D721Med (cell line): ENCODE data around the gene OVCA2.

Experiments
- DNase-seq: peaks from one replicate; pipeline ENCODE4 v3.0.0; 2011; ENCODE audit warnings: low spot score; ENCODE audit not compliant: insufficient read length
- FAIRE-seq: peaks from 2 replicates; lab custom pipeline; 2011; peaks lifted over from hg19 to GRCh38; lab: Jason Lieb, UNC
- TF ChIP-seq, protein P1 (sequence below): IDR thresholded peaks from 2 replicates; pipeline ENCODE4 v1.5.1; 2012; ENCODE audit warnings: mild to moderate bottlenecking, control low read depth; ENCODE audit not compliant: insufficient read depth; ENCODE audit errors: missing control alignments

OVCA2 gene

GRCh38 chr17:2090804-2091534 lies 49.1 kb downstream of the OVCA2 start:
- DNase-seq (no peak), FAIRE-seq (no peak)
- TF ChIP-seq, protein P1, sequence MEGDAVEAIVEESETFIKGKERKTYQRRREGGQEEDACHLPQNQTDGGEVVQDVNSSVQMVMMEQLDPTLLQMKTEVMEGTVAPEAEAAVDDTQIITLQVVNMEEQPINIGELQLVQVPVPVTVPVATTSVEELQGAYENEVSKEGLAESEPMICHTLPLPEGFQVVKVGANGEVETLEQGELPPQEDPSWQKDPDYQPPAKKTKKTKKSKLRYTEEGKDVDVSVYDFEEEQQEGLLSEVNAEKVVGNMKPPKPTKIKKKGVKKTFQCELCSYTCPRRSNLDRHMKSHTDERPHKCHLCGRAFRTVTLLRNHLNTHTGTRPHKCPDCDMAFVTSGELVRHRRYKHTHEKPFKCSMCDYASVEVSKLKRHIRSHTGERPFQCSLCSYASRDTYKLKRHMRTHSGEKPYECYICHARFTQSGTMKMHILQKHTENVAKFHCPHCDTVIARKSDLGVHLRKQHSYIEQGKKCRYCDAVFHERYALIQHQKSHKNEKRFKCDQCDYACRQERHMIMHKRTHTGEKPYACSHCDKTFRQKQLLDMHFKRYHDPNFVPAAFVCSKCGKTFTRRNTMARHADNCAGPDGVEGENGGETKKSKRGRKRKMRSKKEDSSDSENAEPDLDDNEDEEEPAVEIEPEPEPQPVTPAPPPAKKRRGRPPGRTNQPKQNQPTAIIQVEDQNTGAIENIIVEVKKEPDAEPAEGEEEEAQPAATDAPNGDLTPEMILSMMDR, result no peak

GRCh38 chr17:2092253-2092652 lies 50.4 kb downstream of the OVCA2 start:
- FAIRE-seq (no peak), DNase-seq (no peak)
- TF ChIP-seq, protein P1, result no peak
